Mammary epithelial cell (primary cell): Measurements from ENCODE around the gene SRGAP2C.
"Not testable (repeated sequence)": the region's sequence is repeated elsewhere in the genome, so short reads cannot be mapped to it uniquely, and the experiment has no call there.

Experiments
- CTCF ChIP-seq, 2 donors: IDR thresholded peaks in 1 of 2; conservative IDR thresholded peaks in 1 of 2; 2 replicates each; pipeline ENCODE4 v1.5.1; 2011 to 2012; ENCODE audit warnings: inconsistent platforms in 2 of 2, low read length in 2 of 2, mild to moderate bottlenecking in 2 of 2, control low read depth in 1 of 2, low read depth in 1 of 2; ENCODE audit not compliant: insufficient read depth in 1 of 2; ENCODE audit errors: extremely low read depth in 1 of 2
- EZH2 ChIP-seq: IDR thresholded peaks from 2 replicates; pipeline ENCODE4 v1.6.1; 2012; ENCODE audit warnings: low read length, inconsistent platforms, borderline replicate concordance

- TF ChIP-seq CTCF (conservative IDR thresholded peaks at IDR 0.05 in 1 of 2, IDR thresholded peaks at IDR 0.05 in 1 of 2; ENCODE audit: extremely low read depth in 1 of 2, insufficient read depth in 1 of 2, low read depth in 1 of 2, low read length in 2 of 2); EZH2: not testable (repeated sequence)
Measured at GRCh38 chr1:121307759-121308158, 123.0 kb downstream of the SRGAP2C start.
